Measurements from ENCODE around the gene CLK3.

DNA sequence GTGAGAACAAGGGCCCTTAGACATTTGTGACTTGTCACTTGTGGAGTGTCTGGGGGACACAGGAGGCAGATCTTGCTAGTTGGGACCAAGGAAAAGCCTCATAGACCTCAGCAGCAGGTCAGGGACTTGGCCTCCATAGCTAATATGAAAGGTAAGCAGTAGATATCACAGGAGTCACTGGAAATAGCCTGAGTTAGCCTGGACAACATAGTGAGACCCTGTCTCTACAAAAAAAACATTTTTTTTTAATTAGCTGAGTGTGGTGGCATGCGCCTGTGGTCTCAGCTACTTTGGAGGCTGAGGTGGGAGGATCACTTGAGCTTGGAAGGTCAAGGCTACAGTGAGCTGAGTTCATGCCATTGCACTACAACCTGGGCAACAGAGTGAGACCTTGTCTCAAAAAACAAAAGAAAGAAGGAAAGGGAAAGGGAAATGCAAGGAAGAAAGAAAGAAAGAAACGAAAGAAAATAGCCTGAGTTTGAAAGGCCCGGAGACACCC is 37.1 kb upstream of the CLK3 start:
- TF ChIP-seq, protein P1, sequence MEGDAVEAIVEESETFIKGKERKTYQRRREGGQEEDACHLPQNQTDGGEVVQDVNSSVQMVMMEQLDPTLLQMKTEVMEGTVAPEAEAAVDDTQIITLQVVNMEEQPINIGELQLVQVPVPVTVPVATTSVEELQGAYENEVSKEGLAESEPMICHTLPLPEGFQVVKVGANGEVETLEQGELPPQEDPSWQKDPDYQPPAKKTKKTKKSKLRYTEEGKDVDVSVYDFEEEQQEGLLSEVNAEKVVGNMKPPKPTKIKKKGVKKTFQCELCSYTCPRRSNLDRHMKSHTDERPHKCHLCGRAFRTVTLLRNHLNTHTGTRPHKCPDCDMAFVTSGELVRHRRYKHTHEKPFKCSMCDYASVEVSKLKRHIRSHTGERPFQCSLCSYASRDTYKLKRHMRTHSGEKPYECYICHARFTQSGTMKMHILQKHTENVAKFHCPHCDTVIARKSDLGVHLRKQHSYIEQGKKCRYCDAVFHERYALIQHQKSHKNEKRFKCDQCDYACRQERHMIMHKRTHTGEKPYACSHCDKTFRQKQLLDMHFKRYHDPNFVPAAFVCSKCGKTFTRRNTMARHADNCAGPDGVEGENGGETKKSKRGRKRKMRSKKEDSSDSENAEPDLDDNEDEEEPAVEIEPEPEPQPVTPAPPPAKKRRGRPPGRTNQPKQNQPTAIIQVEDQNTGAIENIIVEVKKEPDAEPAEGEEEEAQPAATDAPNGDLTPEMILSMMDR (IDR thresholded peaks at IDR 0.05; ENCODE audit: low read length) = no peak
- TF ChIP-seq EZH2 (optimal IDR thresholded peaks at IDR 0.05; ENCODE audit: low read depth, low read length) (no peak), EZH2phosphoT487 (IDR thresholded peaks at IDR 0.05; ENCODE audit: low read length) (no peak)
